Activated naive CD4-positive, alpha-beta T cell treated with Interleukin-2 at 50 U/mL for 16 hours (primary cell): Measurements from ENCODE around the gene OR10A2.
"Not testable (repeated sequence)": the region's sequence is repeated elsewhere in the genome, so short reads cannot be mapped to it uniquely, and the experiment has no call there.

ENCODE experiments used
- DNase-seq: peaks from one replicate; pipeline ENCODE4 v3.0.0-alpha.2; 2020

The OR10A2 gene, protein sequence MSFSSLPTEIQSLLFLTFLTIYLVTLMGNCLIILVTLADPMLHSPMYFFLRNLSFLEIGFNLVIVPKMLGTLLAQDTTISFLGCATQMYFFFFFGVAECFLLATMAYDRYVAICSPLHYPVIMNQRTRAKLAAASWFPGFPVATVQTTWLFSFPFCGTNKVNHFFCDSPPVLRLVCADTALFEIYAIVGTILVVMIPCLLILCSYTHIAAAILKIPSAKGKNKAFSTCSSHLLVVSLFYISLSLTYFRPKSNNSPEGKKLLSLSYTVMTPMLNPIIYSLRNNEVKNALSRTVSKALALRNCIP

GRCh38 chr11:6862961-6863360 is at the start of gene OR10A2:
TSS of gene OR10A2 (plus strand) at chr11:6863057. CDS start at chr11:6869755, 6,698 bp downstream.
- no peak for DNase-seq

DNA sequence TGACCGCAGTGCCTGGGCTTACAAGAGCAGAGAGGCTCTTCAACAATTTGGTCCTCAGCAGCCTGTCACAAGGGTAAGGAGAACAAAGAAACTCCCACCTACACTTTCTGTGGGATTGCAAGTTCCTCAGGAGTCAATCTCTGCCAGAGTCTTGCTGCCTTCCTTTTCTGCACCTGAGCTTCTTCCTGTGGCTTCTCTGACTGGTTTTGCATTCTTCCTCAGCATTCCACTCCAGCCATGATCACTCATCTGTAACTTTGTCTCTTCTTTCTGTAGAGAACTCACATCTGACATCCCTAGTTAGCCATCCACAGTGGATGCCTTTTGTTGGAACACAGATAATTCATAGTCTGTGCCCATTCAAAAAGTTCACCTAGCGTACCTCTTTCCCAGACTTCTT is 49.2 kb upstream of the OR10A2 start:
- no peak for DNase-seq

- no peak for DNase-seq
Measured at GRCh38 chr11:6817694-6818093, 45.2 kb upstream of the OR10A2 start.

DNA sequence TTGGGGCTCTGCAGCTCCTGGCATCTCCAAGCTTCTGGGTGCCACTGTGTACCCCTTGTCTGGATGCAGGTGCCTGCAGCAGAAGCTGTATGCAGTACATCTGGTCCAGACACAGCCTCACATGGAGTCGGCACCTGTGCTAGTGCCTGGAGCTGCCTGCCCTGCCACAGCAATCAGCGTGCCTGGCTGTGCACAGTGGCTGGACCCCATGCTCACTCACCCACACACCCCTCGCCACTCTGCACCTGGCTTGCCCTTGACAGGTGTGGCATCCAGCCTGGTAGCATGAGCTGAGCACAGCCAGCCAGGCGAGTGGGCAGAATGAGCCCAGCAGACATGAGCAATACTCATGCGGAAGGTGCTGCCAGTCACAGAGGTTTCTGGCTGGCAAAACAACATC is 43.9 kb upstream of the OR10A2 start:
- DNase-seq, result no peak

DNA sequence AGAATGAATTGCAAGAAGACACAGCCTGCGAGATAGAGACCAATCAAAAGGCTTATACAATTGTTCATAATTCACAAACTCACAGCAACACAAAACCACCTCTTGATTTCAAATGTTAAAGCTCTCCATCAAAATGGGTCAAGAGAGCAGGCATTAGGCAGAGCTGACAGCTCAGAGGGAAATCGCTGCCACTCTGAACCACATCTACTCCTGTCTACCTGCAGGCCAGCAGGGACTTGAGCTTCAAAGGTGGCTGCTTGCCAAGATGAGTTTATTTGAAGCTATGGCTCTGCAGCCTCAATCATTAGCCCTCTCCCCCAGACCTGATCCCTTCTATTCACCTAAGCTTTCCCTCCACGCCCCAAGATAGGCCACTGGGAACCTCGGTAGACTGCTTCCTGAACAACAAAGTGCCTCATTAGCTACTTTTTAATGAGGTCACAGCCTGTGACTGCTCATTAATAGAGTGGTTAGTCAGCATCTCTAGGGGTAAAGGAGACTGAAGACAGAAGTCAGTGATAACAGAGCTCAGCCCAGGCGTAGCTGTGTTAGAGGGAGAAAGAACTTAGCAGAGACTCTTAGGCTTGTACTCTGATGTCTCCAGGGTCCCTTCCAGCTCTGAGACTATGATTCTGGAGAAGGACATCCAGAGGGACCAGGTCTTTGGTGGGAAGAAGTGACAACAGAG is 38.6 kb upstream of the OR10A2 start:
- DNase-seq, result no peak

DNA sequence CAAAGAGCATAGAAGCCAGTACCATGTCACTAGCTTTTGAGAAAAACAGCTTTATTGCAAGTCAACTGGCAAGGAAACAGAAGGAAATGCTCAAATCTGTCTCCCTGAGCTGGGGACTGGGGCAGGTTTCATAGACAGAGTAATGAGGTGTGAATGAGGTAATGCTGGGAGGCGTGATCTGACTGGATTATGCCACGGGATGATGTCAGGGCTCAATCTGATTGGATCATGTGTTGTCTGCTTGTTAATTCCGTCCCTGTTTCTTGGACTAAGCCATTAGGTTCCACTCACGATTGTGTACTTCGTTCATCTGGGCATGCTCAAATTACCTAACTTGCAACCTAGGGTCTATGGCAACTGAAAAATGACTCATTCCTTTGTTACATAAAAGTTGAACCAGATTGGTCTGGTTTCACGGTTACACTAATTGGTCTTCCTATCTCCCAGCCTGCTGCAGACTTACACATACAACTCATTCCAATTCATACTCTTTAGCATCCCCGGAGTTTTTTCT is 37.6 kb upstream of the OR10A2 start:
- no peak for DNase-seq

DNA sequence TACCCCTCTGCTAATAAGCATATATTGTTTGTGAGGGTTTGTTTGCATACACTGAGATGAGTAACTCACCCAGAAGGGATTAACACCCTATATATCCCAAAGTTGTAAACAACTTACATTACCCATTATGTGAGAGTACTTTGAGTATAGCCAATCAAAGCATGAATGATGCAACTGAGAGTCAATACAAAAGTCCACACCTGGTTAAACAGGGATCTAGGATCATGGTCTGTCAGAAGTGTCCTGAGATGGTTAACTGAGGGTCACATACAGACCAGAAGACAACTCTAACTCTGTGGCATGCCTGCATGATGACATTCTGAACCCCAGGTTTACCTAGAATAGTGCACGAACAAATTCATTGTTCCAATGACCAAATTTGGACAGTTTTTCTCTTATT is 34.8 kb upstream of the OR10A2 start:
- no peak for DNase-seq

- DNase-seq, result no peak
Measured at GRCh38 chr11:6833356-6833755, 29.5 kb upstream of the OR10A2 start.

DNA sequence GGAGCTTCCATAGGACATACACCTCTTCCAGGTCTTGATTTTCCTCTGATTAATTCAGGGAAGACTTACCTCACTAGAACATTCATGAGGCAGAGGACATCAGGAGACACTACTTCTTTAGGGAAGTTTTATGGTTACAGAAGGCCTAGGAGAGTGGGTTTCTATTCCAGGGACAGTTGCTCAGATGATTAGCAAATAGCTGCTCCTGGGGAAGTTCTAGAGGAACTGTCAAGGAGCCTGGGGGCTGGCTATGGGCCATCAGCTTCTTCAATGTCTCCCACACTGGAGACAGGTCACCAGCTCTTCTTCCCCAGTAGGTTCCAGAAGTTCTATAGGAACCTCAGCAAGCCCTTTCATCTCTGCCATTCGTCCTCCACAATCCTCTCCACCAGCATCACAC is 28.8 kb upstream of the OR10A2 start:
- DNase-seq, result no peak

DNA sequence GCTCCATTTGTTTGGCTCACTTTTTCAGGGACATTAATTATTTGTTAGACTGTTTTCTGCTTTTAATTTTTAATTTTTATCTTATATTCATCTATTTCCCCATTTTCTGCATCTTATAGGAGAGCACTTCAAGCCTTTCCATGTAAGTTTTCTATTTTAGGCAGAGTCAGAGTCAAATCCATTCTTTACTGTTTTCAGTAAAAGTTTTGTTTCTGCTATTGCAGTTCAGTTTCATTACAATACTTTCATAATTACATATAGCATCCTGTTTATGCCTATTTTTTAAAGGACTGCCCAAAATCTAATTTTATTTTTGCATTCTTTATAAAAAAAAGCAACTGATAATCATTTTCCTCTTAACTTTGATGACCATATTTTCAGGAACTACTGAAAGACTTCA is 21.2 kb upstream of the OR10A2 start:
- DNase-seq, result no peak

DNA sequence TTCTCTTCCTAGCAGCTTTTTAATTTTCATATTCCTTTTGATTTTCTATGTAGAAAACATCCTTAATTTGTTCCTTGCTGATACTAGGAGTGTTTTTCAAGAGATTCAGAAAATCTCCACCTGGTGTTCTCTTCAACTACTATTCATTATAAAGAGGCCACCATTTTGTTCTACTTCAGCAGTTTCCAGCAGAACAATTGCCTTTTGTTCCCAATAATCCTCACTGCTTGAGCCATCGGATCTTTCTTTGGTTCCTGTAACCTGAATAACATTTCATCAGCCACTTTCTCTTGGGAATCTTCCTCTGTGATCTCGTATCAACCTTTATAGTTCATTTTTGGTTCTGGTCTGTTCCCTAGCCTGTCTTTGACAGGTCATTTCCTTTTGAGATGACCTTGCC is 19.2 kb upstream of the OR10A2 start:
- no peak for DNase-seq

- no peak for DNase-seq
Measured at GRCh38 chr11:6844356-6844755, 18.5 kb upstream of the OR10A2 start.

DNA sequence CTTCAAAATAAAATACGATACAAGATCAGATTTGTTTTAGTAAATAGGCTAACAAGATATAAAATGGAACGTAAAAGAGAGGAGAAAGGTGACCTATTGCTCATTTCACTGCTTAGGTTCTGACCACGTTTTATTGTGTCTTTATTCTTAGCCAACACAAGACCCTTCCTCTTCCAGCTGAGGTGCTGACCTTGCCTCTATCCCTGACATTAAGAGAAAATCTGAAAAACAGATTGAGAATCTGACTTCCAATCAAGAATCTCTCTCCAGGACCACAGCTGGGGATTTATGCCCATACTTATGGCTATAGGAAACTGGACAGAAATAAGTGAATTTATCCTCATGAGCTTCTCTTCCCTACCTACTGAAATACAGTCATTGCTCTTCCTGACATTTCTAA is 17.5 kb upstream of the OR10A2 start, which contains the start of gene OR10A5:
Gene OR10A5, plus strand, starts transcription at position 301 of the 400 bp plus-strand sequence. Its CDS starts 0 bp downstream, at position 301.
- DNase-seq, result no peak

GRCh38 chr11:6850526-6850925 is 12.3 kb upstream of the OR10A2 start:
- no peak for DNase-seq

GRCh38 chr11:6854801-6855200 is 8.1 kb upstream of the OR10A2 start:
- not testable (repeated sequence) for DNase-seq

DNA sequence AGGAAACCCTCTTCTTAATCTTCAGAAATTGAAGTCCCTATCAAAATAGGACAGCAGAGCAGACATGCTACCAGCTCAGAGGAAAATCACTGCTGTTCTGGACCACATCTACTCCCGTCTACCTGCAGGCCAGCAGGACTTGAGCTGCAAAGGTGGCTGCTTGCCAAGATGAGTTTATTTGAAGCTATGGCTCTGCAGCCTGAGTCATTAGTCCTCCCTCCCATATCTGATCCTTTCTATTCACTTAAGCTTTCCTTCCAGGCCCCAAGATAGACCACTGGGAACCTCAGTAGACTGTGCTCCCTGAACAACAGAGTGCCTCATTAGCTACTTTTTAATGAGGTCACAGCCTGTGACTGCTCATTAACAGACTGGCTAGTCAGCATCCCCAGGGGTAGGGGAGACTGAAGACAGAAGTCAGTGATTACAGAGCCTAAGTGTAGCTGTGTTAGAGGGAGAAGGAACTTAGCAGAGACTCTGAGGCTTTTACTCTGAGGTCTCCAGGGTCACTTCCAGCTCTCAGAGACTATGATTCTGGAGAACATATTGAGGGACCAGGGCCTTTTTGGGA is 6.8 kb upstream of the OR10A2 start:
- DNase-seq, result no peak

- no peak for DNase-seq
Measured at GRCh38 chr11:6856871-6857270, 6.0 kb upstream of the OR10A2 start.

DNA sequence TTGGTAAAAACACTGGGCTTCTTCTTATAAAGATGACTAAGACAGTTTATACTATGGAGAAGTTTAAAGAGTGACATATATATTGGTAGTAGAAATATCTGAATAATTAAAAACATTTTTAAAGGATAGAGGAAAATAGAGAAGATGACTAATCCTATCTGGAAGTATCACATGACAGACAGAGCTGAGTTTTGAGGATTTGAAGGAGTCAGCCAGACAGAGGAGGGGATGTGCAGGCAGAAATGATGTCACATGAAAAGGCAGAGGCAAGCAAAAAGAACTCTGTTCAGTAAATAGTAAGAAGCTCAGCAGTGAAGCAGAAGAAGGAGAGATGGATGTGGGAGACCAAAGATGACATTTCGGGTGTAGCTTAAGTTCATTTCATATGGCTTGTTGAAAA is 1.6 kb downstream of the OR10A2 start:
- DNase-seq, result no peak

DNA sequence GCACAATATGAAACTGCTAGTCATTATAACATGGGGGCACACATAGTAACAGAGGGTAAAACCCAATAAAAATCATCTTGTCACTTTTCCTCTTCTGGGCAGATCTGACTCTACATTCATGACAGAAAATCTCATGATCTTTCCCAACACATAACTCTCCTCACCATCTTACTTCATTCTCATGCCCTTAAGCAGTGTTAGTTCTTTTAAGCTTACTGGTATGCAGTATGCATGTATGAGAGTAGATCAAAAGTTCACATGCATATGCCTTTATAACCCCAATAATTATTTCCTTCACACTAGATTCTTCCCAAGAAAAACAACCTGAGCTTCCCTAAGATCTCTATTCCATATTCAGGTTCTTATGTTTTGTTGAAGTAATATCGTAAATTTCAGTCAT is 8.4 kb downstream of the OR10A2 start:
- DNase-seq, result no peak

DNA sequence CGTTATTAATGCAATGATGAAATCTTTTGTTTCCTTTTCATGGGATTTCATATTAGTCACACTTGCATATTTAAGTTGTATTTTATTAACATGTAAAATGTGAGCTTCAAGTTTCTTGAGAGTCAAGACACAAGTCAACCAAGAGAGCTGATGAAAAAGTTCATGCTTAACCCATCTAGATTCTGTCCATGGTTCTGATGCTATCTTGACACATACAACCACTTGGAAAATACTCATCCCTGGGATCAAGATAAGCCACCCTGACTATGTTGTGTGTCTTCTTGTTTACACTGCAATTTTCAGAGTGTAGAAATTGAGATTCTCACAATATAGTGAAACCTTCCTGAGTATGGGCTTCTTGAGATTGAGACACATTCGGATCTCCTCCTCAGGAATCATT is 12.9 kb downstream of the OR10A2 start:
- DNase-seq, result no peak

DNA sequence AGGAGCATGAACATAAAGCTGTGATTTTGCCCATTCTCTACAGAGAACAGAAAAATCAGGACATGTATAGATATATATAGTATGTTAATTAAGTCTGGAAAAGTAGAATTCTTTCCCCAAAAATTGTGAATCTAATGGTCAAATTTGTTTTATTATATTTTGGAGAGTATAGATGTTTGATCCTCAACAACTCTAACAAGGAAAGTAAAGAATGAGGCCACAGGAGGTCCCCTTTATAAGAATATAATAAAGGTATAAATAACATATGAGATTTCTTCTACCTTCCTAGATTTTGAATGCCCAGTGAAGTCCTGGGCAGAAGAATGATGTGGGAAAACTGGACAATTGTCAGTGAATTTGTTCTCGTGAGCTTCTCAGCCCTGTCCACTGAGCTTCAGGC is 13.5 kb downstream of the OR10A2 start, which contains the start of gene OR10A4:
Gene OR10A4, plus strand, starts transcription at position 301 of the 400 bp plus-strand sequence. Its CDS starts 23 bp downstream, at position 324.
- no peak for DNase-seq

- no peak for DNase-seq
Measured at GRCh38 chr11:6876914-6877313, 14.1 kb downstream of the OR10A2 start.

DNA sequence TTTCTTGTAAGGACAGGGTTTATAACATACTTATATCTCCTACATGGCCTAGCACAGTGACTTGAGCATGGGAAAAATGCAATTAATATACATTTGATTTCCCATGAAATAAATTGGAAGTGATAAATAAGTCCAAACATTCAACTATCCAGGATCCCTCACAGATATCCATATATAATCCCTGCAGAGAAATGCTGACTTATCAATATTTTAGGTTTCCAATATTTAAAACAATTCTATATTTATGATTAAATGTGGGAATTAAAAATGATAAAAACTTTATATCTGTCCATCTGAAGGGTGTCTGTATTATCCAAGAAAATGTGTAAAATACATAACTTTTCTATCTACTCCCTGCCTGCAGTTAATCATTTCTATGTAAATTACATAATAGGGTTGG is 19.9 kb downstream of the OR10A2 start:
- DNase-seq, result no peak

GRCh38 chr11:6887711-6888110 is 24.9 kb downstream of the OR10A2 start:
- not testable (repeated sequence) for DNase-seq
